ENCODE data around the gene CLEC4F.
"Not testable (repeated sequence)": the region's sequence is repeated elsewhere in the genome, so short reads cannot be mapped to it uniquely, and the experiment has no call there.

Gene CLEC4F

GRCh38 chr2:70827388-70827787 is 7.0 kb upstream of the CLEC4F start:
- DNase-seq (ENCODE audit: low read depth, low spot score), result no peak

DNA sequence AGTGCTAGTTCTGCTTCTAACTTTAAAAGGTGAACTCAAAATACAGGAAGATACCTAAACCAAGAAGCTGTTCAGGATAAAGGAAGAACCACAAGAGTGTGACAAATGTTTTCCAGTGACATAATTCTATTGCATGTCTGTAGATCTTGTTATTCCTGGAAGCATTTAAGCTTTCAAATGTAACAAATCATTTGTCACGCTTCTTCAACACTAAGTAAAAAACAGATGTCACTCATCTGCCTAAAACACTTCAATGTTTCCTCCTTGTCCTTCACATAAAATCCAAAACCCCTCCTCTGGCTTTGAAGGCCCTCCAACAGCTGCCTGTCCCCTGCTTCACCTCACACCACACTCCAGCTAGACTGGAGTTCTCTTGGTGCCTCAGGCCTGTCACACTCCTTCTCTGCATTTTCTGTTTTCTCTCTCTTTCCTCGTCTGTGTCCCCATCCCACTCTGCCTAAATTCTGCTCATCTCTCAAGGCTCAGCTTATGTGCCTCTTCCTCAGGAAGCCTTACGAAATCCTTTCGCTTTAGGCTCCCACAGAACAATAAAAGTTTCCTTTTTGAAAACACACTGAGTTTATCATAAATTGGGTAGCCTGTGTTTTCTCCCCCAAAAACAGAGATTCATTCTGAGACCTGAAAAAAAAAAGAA is 6.4 kb upstream of the CLEC4F start:
- DNase-seq (ENCODE audit: low read depth, low spot score), result no peak

DNA sequence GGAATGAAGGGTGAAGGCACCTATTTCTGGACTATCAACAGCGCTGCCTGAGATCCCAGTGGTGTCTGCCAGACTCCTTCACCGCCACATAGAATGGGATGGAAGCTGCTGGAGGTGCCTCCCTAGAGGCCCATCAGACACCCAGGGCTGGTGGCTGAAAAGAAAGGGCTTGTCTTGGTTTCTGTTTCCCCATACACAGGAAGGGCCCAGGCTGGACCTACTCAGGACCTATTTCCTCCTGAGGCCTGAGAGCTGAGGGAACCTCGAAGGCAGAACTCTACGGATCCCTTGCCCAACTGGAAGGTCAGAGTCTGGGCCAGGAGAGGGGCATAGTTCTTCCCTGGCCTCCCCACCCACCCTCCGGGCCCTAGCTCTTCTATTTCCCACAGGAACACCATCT is 2.9 kb upstream of the CLEC4F start:
- no peak for DNase-seq (ENCODE audit: low read depth, low spot score)

GRCh38 chr2:70822843-70823242 is 2.4 kb upstream of the CLEC4F start:
- DNase-seq (ENCODE audit: low read depth, low spot score), result no peak

- no peak for DNase-seq (ENCODE audit: low read depth, low spot score)
Measured at GRCh38 chr2:70817284-70817954, 3.0 kb downstream of the CLEC4F start.

GRCh38 chr2:70816726-70817125 is 3.7 kb downstream of the CLEC4F start:
- DNase-seq (ENCODE audit: low read depth, low spot score), result no peak

DNA sequence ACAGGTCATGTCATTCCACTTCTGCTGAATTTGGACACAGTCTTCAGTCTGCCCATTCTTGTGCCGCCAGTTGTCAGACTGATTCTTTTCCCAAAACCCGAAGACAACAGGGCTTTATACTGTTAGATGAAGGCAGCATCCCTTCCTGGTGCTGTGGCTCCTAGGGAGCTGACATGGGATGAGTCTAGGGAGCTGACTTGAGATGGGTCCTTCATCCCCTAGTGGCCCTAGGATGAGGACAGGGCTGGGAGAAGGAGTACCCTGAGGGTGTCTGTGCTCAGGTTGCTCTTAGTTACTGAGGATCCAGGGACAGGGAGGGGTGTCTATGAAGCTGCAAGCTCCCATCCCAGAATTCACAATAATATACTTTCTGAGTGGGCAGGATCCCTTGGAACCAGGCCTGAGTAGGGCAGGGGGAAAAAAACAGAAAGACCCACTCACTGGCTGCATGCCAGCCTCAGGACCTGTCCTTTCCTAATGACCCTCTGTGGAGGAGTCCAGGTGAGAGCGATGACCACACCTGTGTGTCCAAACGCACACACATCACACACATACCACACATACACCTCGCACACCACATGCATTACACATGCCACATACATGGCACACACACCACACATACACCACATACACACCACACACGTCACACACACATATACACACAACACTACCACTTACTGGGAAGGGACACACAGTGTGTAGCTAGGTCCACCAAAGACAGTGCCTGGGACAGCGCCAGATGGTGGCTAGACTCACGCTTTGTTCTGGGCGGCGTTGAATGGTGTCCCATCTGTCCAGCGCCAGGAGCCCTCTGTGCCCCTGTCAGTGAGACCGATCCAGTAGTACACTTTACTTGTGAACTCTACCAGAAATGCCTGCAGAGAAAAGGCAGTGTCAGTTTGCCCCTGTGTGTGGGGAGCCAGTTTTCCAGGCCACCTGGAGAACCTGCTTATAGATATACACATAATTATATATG is 11.1 kb downstream of the CLEC4F start:
- no peak for DNase-seq (ENCODE audit: low read depth, low spot score)

- DNase-seq (ENCODE audit: low read depth, low spot score), result no peak
Measured at GRCh38 chr2:70807828-70808118, 12.6 kb downstream of the CLEC4F start.

DNA sequence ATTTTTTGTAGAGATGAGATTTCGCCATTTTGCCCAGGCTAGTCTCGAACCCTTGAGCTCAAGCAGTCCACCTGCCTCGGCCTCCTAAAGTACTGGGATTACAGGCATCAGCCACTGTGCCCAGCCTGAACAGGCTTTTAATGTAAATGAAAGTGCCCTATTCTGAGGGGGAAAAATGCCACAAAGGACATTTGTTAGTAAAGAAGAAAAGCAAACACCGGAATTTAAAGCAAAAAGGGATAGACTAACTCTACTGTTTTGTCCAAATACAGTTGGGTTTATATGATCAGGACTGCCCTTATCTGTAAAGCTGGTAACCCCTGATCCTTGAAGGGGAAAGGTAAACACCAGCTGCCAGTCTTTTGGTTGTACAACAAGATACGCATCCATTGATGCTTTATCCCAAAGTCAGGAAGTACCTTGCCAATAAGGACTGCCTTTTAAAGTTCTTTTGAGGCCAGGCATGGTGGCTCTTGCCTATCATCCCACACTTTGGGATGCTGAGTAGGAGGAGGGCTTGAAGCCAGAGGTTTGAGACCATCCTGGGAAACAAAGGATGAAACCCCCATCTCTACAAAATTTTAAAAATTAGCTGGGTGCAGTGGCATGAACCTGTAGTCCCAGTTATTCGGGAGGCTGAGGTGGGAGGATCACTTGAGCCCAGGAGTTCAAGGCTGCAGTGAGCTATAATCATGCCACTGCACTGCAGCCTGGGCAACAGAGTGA is 13.1 kb downstream of the CLEC4F start:
- DNase-seq (ENCODE audit: low read depth, low spot score), result no peak

DNA sequence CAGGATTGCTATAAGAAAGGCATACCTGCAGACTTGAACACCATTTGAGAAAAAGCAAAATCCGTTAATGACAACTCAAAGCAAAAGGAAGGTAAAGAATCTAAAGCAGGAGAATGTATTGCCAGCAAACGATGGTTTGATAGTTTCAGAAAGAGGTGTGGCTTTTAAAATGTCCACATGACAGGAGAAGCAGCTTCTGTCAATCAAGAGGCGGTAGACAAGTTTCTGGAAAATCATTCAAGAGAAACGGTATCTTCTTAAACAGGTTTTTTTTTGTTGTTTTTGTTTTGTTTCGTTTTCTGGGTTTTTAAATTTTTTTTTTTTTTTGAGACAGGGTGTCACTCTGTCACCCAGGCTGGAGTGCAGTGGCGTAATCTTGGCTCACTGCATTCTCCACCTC is 13.8 kb downstream of the CLEC4F start:
- DNase-seq (ENCODE audit: low read depth, low spot score), result no peak

GRCh38 chr2:70806013-70806412 is 14.4 kb downstream of the CLEC4F start:
- no peak for DNase-seq (ENCODE audit: low read depth, low spot score)

GRCh38 chr2:70801607-70802263 is 18.7 kb downstream of the CLEC4F start:
- DNase-seq (ENCODE audit: low read depth, low spot score), result no peak

GRCh38 chr2:70799706-70800105 is 20.7 kb downstream of the CLEC4F start:
- no peak for DNase-seq (ENCODE audit: low read depth, low spot score)

- not testable (repeated sequence) for DNase-seq (ENCODE audit: low read depth, low spot score)
Measured at GRCh38 chr2:70797996-70798395, 22.4 kb downstream of the CLEC4F start.

- no peak for DNase-seq (ENCODE audit: low read depth, low spot score)
Measured at GRCh38 chr2:70797506-70797905, 22.9 kb downstream of the CLEC4F start.

DNA sequence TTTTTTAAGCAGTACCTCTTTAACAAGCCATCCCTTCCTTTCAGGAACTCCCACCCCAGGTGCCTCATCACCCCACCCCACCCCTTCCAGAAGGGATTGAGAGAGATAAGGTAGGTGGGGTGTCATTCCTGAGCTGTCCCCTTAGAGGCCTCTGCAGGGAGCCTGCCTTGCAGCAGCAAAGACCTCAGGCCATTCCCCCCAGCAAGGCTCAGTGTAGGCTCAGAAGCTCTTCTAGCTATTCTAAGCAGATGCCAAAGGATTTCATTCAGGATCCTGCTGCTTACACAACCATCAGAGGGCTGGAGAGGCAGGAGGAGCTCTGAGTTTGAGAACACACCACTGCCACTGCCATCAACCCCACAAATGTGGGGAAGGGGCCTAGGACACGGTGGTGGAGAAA is 24.1 kb downstream of the CLEC4F start:
- DNase-seq (ENCODE audit: low read depth, low spot score), result no peak

- DNase-seq (ENCODE audit: low read depth, low spot score), result no peak
Measured at GRCh38 chr2:70795164-70795995, 25.0 kb downstream of the CLEC4F start.

DNA sequence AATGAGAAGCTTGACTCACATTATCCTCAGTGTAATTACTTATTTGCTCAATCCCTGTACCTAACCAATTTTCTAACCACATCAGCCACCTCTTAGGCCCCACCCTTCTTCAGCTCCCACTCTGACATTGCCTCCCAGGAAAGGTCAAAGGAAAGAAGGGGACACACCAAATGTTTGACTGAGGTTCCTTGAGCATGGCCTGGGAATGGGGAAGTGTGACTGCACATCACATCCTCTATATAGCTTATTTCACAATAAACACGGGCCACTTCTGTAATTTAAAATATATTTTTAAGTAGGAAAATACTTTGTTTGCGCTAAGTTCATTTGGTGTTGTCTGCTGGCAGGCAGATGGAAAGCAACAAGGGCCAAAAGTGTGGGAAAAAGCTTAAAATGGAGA is 26.9 kb downstream of the CLEC4F start:
- no peak for DNase-seq (ENCODE audit: low read depth, low spot score)

GRCh38 chr2:70790136-70790828 is 30.1 kb downstream of the CLEC4F start, which contains the start of gene FIGLA:
FIGLA (minus strand) TSS chr2:70790643; CDS start chr2:70790638, 5 bp downstream.
- no peak for DNase-seq (ENCODE audit: low read depth, low spot score)

Measured in iPS DF 19.7 (cell line).